GM21786 (cell line): ENCODE results near the gene NAT8L.

Source experiments
- ATAC-seq: cut with Tn5 transposase; IDR thresholded peaks from one replicate; pipeline ENCODE4 v1.9.1; 2021; ENCODE audit not compliant: unreplicated experiment

Gene NAT8L

DNA sequence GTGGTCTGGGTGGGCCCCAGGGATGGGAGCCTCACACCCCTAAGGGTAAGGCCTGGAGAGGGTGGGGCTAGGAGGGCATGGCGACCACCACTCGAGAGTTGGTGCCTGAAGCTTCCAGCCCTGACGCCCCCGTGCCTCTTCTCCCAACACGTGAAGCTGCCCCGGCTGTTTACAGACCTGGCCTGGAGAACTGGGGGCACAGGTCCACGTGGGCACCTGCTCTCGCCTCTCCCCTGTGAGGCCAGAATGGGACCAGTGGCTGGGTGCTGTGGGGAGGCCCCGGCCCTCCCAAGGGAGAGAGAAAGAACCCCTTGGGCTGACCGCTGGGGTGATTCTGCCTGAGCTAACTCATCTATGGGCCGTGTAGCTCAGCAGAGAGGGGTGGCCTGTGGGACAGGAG, 15.5 kb downstream of the NAT8L start:
- no peak for ATAC-seq

DNA sequence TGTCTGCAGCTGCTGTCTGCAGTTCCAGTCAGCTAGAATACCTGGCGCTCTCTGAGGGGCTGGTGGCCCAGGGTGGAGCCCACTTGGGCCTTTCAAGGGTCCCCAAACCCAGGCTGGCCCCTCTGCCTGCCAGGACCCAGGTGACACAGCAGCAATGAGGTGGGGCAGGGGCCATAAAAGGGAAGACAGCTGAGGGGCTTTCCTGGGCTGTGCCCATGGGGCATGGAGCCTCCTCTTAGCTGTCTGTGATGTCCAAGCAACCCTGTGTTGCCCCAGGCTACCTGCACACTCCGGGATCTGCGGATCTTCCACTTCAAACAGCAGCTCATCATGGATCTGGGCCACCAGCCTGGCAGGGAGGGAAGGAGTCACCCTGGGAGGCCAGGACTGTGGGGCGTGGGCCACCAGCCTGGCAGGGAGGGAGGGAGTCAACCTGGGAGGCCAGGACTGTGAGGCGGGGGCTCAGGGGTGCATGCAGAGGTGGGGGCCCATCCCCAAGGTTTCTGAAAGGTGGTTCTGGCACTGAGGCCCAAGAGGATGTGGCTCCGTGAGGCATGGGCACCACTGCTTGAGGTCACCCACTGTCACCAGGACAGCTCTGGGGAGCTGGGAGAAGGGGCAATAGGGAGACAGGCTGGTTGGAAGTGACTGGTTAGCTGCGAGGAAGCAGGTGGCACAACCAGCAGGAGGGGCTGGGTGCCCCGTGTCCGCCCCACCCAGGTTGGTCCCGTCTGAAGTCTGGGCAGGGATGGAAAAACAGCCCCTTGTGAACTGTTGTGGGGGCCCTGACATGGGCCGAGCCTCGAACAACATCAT, 16.3 kb downstream of the NAT8L start:
- no peak for ATAC-seq

DNA sequence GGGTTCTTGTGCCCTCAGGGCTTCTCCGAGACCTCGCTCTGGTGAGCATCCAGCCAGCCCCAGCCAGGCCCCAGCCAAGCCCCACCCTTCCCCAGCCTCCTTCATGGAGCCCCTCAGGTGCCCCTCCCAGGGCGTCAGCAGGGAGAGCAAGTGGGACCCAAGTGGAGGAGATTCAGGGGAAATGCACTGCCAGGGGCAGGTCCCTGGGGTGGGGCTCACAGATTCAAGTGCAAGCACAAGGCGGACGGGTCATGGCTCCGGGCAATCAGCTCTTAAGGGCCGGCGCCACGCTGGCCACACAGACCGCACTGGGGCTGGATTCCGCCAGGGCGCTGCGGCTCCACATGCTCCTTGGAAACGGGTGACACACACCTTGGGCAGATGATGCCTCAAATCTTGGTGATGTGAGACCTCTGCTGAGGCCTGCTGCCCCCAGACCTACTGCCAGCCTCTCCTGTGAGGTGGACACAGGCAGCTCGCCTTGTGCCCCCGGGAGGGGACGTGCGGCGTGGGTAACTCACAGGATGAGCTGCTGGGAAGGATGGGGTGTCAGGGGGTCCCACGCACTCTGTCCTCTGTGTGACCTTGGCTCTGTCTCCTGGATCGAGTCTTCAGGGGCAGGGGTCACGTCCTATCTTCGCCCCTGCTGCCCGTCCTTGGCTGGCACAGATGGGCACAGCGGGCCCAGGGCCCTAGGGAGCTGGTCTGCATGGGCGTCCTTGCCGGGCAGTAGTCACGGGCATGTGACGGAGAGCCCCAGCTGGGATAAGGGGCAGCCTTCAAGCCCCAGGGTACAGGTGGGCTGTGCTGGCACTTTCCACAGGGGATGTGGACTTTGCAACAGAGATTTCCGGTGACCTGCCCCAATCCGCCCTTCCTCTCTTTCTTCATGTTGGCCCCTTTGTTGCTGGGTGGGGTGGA, 17.1 kb downstream of the NAT8L start:
- no peak for ATAC-seq

DNA sequence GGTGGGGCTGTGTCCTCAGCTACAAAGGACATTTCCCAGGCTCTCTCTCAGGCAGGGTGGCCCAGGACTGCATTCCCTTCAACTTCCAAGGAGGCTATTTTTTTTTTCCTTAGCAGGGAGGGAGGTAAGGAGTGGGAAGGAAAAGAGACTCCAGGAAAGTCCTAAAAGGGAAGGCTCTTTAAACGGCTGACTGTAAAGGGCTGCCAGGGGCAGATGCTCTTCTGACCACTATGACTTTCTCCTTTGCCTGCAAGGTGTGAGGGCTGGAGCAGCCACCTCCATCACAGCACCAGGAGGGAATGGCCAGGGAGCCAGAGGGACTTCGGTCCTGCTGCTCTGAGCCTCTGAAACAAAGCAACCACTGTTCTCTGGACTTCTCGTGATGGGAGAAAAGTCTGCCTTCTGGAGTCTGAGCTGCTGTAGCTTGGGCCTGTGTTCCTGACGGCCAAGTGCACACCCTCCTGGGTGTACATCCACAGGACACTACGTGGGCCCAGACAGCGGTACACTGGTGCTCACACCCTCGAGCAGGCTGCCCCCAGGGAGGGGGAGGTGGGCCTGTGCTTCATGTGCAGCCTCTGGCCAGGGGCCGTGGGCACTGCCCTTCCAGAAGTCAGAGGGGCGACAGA, 17.9 kb downstream of the NAT8L start:
- ATAC-seq: no peak

DNA sequence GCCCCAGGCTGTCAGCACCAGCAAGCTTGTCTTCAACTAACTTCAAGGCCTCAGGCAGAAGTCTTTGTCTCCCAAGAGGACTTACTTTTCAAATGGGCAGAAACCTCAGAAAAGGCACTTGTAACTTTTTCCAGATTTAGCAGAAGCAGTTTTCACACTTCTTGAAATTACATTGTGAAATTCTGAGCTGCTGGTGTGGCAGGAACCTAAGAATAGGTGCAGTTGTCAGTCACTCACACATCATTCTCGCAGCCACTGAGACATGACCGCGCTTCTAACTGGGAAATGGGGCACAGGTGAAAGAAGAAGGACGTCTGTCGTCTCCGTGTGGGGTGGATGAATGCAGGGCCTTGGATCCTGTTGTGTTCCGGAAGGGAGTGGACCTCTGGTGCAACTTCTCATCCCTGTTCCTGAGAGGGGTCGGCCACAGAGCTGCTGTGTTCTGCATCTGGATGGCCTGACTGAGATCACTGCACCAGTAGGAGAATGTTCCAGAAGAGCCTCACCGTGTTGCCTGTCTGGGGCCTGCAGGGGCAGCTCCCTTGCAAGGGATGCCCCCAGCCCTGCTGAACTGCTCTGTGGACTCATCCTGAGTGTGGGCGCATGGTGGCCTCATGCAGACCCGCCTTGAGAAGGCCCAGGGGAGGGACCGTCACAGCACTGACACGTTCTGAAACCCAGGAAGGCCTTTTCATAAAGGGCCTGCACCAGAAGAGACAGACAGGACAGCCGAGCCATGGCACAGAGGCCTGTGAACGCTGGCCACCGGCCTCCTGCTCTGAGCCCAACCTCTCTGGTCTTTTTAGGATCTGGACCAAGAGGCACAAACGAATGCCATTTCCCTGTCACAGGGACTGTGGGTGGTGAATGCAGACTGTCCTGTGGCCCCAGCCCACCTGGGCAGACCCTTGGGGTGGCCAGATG, 18.7 kb downstream of the NAT8L start:
- ATAC-seq: no peak

GRCh38 chr4:2078584-2078983, 19.5 kb downstream of the NAT8L start:
- no peak for ATAC-seq

- no peak for ATAC-seq
Measured at GRCh38 chr4:2079006-2079405, 19.9 kb downstream of the NAT8L start.

DNA sequence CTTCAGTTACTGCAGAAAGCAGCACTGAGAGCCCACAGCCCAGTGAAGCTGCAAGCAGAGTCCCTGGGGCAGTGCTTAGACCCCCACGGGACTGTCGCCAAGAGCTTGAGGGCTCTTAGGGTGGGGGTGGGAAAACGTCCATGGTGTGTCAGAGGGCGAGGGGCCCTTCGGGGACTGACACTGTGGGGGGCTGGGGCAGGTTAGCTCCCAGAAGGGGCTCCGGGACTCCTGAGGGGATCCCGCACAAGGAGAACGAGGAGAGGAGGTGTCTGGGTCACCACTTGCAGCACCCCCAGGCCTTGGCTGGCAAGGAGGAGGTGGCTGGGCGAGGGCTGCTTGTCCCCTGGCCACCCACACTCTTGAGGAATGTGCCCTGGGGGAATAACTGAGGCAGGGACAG, 20.8 kb downstream of the NAT8L start:
- ATAC-seq: no peak

DNA sequence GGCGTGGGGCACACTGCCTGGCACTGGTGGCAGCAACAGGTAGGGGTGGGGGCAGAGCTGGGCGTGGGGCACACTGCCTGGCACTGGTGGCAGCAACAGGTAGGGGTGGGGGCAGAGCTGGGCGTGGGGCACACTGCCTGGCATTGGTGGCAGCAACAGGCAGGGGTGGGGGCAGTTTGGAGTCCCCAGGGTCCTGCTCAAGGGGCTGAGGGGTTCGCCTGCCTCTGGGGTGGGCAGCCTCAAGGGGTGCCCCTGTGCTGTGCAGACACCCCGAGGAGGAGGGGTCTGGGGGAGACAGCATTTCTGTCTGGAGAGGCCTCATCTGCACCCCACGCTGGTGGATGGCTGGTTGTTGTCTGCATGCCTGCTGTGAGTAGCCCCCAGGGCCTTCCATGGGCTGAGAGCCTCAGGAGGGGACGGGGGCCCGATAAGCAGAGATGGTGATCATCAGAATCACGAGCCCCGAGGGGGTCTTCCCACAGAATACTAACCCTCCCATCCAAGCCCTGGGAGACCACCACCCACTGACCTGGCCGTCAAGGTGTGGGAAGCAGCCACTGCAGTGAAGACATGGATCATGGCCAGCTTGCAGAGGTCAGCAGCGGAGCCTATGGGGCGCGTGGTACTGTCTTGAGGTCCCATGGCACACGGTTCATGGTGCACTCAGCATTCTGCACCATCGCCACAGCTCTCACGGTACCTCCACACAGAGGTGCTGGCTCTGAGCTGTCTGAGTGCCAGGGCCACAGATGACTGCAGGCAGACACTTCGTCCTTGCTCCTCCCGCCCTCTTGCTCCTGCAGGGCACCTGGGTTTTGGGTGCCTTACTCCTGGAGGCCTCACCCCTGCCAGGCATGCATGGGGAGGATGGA, 21.5 kb downstream of the NAT8L start:
- no peak for ATAC-seq

GRCh38 chr4:2081540-2081939, 22.4 kb downstream of the NAT8L start:
- no peak for ATAC-seq

DNA sequence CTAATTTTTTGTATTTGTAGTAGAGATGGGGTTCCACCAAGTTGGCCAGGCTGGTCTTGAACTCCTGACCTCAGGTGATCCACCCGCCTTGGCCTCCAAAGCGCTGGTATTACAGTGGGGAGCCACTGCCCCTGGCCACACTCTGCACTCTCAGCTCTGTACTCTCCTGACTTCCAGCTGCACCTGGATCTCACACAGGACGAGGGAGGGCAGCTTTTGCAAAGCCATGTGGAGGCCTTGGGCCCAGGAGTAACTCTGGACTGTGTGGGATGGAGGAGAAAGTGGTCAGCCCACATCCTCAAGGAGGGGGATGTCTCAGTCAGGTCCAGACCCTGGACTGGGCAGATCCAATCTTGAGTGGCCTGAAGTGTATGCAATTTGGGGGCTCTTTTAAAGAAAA, 23.0 kb downstream of the NAT8L start:
- ATAC-seq: no peak

DNA sequence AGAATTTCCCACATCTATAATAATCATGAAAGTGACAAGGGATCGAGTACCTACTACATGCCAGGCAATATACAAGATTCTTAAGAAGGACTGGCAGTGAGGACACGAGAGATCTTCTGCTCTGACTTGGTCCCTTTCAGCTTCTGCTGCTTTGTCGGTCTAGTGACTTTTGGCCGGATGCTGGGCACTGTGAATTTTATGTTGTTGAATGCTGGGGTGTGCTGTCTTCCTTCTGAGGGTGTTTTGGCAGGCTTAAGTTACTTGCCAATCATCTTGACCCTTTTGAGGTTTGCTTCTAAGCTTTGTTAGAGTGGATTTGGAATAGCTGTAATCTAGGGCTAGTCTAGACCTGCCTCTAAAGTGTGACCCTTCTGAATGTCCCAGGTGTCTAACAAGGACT, 23.5 kb downstream of the NAT8L start:
- ATAC-seq: no peak

- no peak for ATAC-seq
Measured at GRCh38 chr4:2083116-2083825, 24.1 kb downstream of the NAT8L start.

DNA sequence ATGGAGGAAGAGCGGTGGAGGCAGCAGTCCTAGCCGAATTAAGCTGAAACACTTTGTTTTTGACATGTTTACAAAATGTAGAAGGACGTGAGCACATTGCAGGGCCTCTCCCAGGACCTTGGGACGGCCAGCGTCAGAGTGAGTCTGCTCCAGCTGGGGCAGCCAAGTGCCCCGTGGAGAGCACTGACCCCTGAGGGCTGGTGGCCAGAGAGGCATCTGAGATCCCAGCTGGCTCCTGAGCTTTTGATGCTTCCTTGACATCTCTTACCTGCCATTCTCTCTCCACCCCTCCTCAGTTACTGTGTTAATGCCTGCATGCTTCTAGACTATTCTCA, 24.7 kb downstream of the NAT8L start:
- ATAC-seq: no peak

DNA sequence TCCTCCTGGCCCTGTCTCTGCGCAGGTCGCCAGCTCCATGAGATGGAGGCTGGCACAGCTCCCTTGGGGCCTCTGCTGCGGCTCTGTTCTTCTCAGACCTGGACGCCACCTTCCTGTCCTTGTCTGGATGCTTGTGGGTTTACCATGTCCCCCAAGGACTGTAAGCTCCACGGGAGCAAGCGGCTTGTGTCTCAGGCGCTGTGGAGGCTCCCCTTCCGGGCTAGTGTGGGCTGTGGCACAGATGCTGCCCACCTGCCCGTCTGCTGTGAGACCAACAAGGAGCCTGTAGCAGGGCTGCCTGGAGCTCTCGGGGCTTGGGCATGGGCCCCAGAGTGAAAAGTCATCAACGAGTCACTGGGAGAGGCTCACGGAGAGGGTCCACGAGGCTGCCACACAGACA, 25.2 kb downstream of the NAT8L start:
- ATAC-seq: no peak

- ATAC-seq: no peak
Measured at GRCh38 chr4:2085496-2085901, 26.4 kb downstream of the NAT8L start.

GRCh38 chr4:2087170-2087569, 28.0 kb downstream of the NAT8L start:
- ATAC-seq: no peak

DNA sequence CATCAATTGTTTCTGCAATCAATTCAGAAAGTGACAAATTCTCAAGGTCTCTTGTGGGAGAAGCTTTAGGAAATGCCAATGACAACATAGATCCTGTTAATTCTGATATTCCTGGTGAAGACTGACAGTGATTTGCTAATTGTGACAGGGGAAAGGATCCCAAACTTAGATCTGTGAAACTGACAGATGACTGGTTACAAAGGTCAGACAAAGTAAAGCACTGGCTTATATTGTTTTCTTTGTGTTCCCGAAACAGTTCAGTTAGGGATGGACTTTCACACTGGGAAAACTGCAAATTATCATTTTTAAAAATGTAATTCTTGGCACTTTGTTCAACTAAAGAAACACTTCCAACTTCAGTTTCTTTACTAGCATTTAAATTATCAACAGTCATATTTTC, 30.1 kb downstream of the NAT8L start:
- ATAC-seq: no peak

DNA sequence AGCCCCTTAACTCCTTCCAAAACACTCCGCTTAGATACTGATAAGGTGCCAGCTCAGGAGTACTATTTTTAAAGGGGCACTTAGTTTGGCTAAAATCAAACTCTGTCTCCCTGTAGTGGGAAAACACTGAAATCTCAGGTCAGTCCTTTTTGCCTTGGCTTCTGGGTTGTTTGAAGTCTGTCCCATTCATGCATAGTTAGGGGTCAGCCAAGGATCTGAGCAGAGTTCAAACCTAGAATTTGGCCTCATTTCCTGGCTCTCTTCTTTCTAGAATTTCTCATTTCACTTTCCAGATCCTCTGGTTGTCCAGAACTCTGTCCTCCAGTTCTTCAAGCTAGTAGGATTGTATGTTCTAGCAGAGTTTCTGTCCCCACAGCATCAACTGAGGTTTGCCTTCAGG, 31.5 kb downstream of the NAT8L start:
- no peak for ATAC-seq
